ENCODE data around the gene CRABP1.
"Not testable (repeated sequence)": the region's sequence is repeated elsewhere in the genome, so short reads cannot be mapped to it uniquely, and the experiment has no call there.

CRABP1 gene

GRCh38 chr15:78380143-78380542 lies 40.0 kb downstream of the CRABP1 start:
- DNase-seq: not testable (repeated sequence)

- DNase-seq: no peak
These were observed 42.1 kb downstream of the CRABP1 start for GRCh38 chr15:78382114-78382880.

- DNase-seq: no peak
These were observed 44.5 kb downstream of the CRABP1 start for GRCh38 chr15:78384651-78385050.

DNA sequence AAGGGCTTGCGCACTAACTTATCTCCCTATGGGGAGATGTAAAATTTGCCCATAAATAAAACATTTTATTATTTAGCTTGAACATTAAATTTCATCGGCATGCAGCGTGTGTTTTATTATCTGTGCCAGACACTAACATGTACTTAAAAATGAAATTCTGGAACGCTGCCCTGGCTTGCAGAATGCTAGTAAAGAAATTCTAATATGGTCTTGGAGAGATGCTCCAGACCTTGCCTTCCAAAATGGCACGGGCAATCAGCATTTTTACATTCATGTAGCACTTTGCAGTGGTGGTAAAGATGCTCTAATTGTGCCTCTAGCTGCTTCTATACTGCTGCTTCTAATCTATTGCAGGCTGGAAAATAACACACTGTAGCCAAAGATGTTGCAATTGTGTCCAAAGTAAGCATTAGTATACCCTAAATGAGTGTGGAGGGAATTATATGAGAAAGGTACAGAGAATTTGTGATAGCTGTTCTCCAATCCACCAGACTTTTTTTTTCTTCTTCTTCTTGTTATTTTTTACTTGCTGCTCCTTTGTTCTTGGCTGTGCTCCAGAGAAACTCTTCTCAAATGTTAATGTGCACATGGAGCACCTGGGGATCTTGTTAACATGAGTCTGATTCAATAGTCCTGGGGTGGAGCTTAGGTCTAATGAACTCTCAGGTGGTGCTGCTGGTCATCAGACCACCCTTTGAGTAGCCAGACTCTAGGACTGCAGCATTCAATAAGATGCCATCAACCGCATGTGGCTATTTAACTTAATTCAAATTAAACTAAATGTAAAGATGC lies 47.3 kb downstream of the CRABP1 start:
- DNase-seq: no peak

DNA sequence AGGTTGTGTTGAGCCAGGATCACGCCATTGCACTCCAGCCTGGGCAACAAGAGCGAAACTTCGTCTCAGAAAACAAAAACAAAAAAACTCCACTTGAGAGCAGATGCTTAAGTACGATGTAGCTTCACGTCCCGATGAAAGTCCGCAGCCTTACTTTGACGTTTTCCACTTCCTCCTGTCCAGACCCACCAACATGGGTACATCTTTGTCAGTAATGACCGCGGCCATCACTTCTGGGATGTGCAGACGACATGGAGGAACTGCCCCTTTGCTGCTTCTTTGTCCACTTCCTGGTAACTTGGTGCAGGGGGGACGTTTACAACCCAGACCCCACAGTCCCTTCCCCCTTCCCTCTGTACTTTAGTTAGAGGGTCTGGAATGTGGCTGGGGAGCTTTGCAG lies 48.7 kb downstream of the CRABP1 start:
- no peak for DNase-seq

DNA sequence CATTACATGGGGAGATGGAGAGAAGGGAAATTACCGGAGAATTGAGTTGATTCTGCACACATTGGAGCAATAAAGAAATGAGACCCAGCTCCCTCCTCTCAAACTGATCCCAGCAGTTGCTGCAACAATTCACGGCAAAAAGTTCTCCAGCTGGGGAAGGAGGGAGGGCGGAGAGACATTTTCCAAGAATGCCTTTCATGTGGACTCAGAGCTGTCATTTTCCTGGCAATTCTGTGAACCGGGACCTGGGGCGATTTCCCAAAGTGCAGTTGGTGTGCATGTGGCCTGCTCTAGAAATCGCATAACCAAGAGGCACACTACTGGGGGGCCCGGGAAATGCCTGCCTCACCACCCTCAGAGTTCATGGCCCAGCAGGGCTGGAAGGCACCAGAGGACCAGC lies 49.2 kb downstream of the CRABP1 start:
- no peak for DNase-seq

GRCh38 chr15:78389738-78390137 lies 49.6 kb downstream of the CRABP1 start:
- DNase-seq: no peak

GRCh38 chr15:78390242-78390641 lies 50.1 kb downstream of the CRABP1 start:
- DNase-seq: no peak

GRCh38 chr15:78390826-78391225 lies 50.7 kb downstream of the CRABP1 start:
- no peak for DNase-seq

GRCh38 chr15:78391781-78392180 lies 51.6 kb downstream of the CRABP1 start:
- DNase-seq: no peak

GRCh38 chr15:78392430-78392829 lies 52.3 kb downstream of the CRABP1 start:
- no peak for DNase-seq

GRCh38 chr15:78393137-78393536 lies 53.0 kb downstream of the CRABP1 start:
- no peak for DNase-seq

GRCh38 chr15:78394026-78394425 lies 53.9 kb downstream of the CRABP1 start:
- DNase-seq: no peak

DNA sequence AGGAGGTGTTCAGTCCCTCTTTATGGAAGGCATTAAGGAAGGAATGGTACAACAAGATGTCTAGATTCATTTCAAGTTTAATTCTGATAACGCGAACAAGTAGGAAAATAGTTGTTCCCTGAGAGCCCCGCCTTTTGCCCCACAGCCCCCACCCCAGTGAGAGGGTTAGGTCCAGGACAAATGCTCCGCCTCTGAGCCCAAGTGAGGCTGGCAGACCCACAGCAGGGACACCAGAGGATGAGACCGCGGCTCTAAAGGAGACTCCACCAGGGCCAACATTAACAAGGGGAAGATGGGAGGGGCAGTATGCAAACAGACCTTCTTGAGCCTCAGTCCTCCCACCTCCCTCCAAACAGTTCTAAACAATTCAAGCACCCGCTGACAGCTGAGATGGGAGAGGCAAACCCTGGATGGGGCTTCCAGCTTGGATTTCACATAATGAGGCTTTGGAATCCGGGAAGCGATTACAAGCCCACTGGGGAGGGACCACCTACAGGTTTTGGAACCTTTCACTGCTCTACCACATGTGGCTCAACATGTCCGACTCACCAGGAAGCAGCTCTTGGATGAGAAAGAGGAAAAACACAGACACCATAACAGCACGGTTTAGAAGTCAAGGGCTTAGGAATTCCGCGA lies 54.9 kb downstream of the CRABP1 start:
- no peak for DNase-seq

GRCh38 chr15:78396186-78396814 lies 56.1 kb downstream of the CRABP1 start:
- no peak for DNase-seq

- DNase-seq: peak; percentile 37
These were observed 56.8 kb downstream of the CRABP1 start for GRCh38 chr15:78396976-78397375.

GRCh38 chr15:78397382-78397781 lies 57.2 kb downstream of the CRABP1 start:
- no peak for DNase-seq

Data from hematopoietic multipotent progenitor cell treated with erythropoietin and hydrocortisone succinate and interleukin-3 and kit ligand, for 4 days (in vitro differentiated cells).